Measurements from ENCODE around the gene LSM10. TPM values are rescaled to one million over a fixed set of nuclear protein-coding genes. Genes with fewer than 3 reads are reported as not detected.
A peak's percentile ranks its signal among the peaks of the same experiment; 100 is the strongest.

Gene LSM10
- total and polyA plus RNA-seq, 9 of the 15 experiments (the other 6 are each of a cell fraction or from before 2014, with no cell fraction given): 13.2 to 146 (median 68.9) TPM

GRCh38 chr1:36392836-36393235 is 4.9 kb downstream of the LSM10 start (continued):
- no peak for TF ChIP-seq SNIP1 (IDR thresholded peaks at IDR 0.05; ENCODE audit: low read depth)
- no peak for TF ChIP-seq ZNF75A (CRISPR knock-in tag; IDR thresholded peaks at IDR 0.05)
- TF ChIP-seq HDAC2 (IDR thresholded peaks at IDR 0.05): no peak
- no peak for TF ChIP-seq SUPT5H (IDR thresholded peaks at IDR 0.05)
- TF ChIP-seq ATF7 (IDR thresholded peaks at IDR 0.05): no peak
- TF ChIP-seq ELF2 (CRISPR knock-in tag; IDR thresholded peaks at IDR 0.05): no peak

- Histone ChIP-seq H3K4me1 (replicated peaks in 1 of 2; ENCODE audit: control insufficient read depth in 2 of 2, insufficient read depth in 2 of 2, low read length in 2 of 2) (peaks cover 18 to 19% of the 10 kb centered on the region in 2 experiments), H3K9me3 (replicated peaks; ENCODE audit: control insufficient read depth, insufficient read depth, low read depth, low read length) (no peaks in the 10 kb centered on the region), H3K9ac (ENCODE audit: insufficient read depth in 1 of 2, low read depth in 2 of 2, low read length in 2 of 2) (peak overlapping the region in 1 of 2 experiments; percentile 32; a peak in 1 of 4 replicates), H3K27me3 (ENCODE audit: control insufficient read depth in 2 of 2, insufficient read depth in 2 of 2, low read length in 2 of 2) (no peaks in the 10 kb centered on the region), H4K20me1 (replicated peaks; ENCODE audit: control insufficient read depth, insufficient read depth, low read length) (no peaks in the 10 kb centered on the region), H3K4me2 (ENCODE audit: insufficient read depth, low read length) (no peak overlapping the region), H3K4me3 (no peak overlapping the region), H3K79me2 (ENCODE audit: control insufficient read depth, insufficient read depth, low read length) (peaks cover 20% of the 10 kb centered on the region; the same call in 2 of the 3 replicates), H2AFZ (ENCODE audit: low read depth, low read length) (no peak overlapping the region), H3K27ac (ENCODE audit: extremely low read depth, low read depth, low read length) (no peak overlapping the region), H3K36me3 (ENCODE audit: control insufficient read depth, insufficient read depth, low read length) (peaks cover 62% of the 10 kb centered on the region), H3K9me1 (ENCODE audit: control insufficient read depth, insufficient read depth, low read length) (peaks cover 5% of the 10 kb centered on the region)
- FAIRE-seq (no peak), ATAC-seq (no peak), DNase-seq (ENCODE audit: extremely low read depth in 1 of 4, low spot score in 3 of 4) (no peak)
- ChIA-PET POLR2A (interaction anchor here (0.7 to 1.8 kb wide), 4 partner anchors 11 to 231 kb away, joined by 3 to 4 read pairs (median 3); no protein-coding TSS in a partner anchor), CTCF (ENCODE audit: low intra/inter-chr PET ratio) (no interaction called here)
- TF ChIP-seq HMGXB4 (CRISPR knock-in tag; IDR thresholded peaks at IDR 0.05) (0 out of 2 replicates have a peak, but pooled peaks have one; percentile 47), ARID2 (IDR thresholded peaks at IDR 0.05) (no peak)
- in situ Hi-C loops (cut with MboI): no loop called here
- 89% methylated on average over 8 of the region's 8 CpGs for WGBS (ENCODE audit: insufficient coverage, low coverage, missing lambda C conversion rate)
- no TSS peak for BruUV-seq (replicated peaks)
- intact Hi-C loops (cut with micrococcal nuclease): no loop called here
These were observed 6.4 kb downstream of the LSM10 start for GRCh38 chr1:36391271-36391670.

Data from K562 (cell line).